H1 (cell line): Measurements from ENCODE around the gene SECTM1. TPM values are rescaled to one million over a fixed set of nuclear protein-coding genes. Genes with fewer than 3 reads are reported as not detected.

Source experiments
- CTCF ChIA-PET: fragments of 300-600 bp; sonication (Branson Sonifier 250); formaldehyde crosslinking; loops from one replicate; lab custom pipeline; 2021; ENCODE audit not compliant: partially characterized antibody; lab: Charles Lee
- POLR2A ChIA-PET: fragments of 300-600 bp; sonication (Branson Sonifier 250); formaldehyde crosslinking; loops from one replicate; lab custom pipeline; 2021; ENCODE audit warnings: inconsistent platforms; ENCODE audit not compliant: partially characterized antibody; lab: Charles Lee
- DNase-seq, 2 experiments: peaks; one replicate each; pipeline versions ENCODE4 v3.0.0 to v3.0.0-alpha.2; 2010 to 2022; ENCODE audit warnings: low spot score in 2 of 2, low read depth in 1 of 2, mixed read lengths in 1 of 2
- FAIRE-seq: peaks from 2 replicates; lab custom pipeline; 2011; peaks lifted over from hg19 to GRCh38; lab: Jason Lieb, UNC
- H2AFZ ChIP-seq: 2 replicates; pipeline ENCODE4 v1.8.1; 2012; ENCODE audit warnings: low read length, inconsistent platforms
- H2AK5ac ChIP-seq: 2 replicates; pipeline ENCODE4 v1.6.1; 2013; ENCODE audit warnings: low read depth, low read length
- H2BK120ac ChIP-seq: replicated peaks from 2 replicates; pipeline ENCODE3; 2013; ENCODE audit warnings: low read depth, low read length, inconsistent platforms
- H2BK12ac ChIP-seq: 2 replicates; pipeline ENCODE4 v1.6.1; 2013; ENCODE audit warnings: low read depth, low read length
- H2BK15ac ChIP-seq: 2 replicates; pipeline ENCODE4 v1.6.1; 2013; ENCODE audit warnings: low read length
- H2BK20ac ChIP-seq: 2 replicates; pipeline ENCODE4 v1.6.1; 2013; ENCODE audit warnings: low read length
- H2BK5ac ChIP-seq: 2 replicates; pipeline ENCODE4 v1.6.1; 2013; ENCODE audit warnings: low read depth, low read length
- H3K14ac ChIP-seq: 2 replicates; pipeline ENCODE4 v1.6.1; 2013; ENCODE audit warnings: inconsistent platforms; ENCODE audit not compliant: insufficient read length
- H3K18ac ChIP-seq: 2 replicates; pipeline ENCODE4 v1.6.1; 2013; ENCODE audit warnings: low read length; ENCODE audit errors: extremely low read depth
- H3K23ac ChIP-seq: 2 replicates; pipeline ENCODE4 v1.6.1; 2013; ENCODE audit warnings: inconsistent platforms; ENCODE audit not compliant: insufficient read length
- H3K23me2 ChIP-seq: 2 replicates; pipeline ENCODE4 v1.6.1; 2013; ENCODE audit warnings: low read depth, low read length
- H3K27ac ChIP-seq: 2 replicates; pipeline ENCODE4 v1.6.1; 2011; ENCODE audit warnings: low read depth, low read length, inconsistent platforms
- H3K27me3 ChIP-seq, 4 experiments: replicated peaks in 1 of 4; 1 replicate in 1 of 4; 2 replicates in 3 of 4; pipeline versions ENCODE4 v1.6.1 to v1.8.1; 2011 to 2013; ENCODE audit warnings: low read length in 3 of 4, mild to moderate bottlenecking in 3 of 4, inconsistent platforms in 2 of 4, mixed read lengths in 2 of 4, moderate library complexity in 1 of 4; ENCODE audit not compliant: control insufficient read depth in 3 of 4, insufficient read depth in 3 of 4; ENCODE audit errors: extremely low read depth in 1 of 4
- H3K36me3 ChIP-seq, 4 experiments: 2 replicates each; pipeline versions ENCODE4 v1.6.1 to v1.8.1; 2011 to 2013; ENCODE audit warnings: mild to moderate bottlenecking in 4 of 4, low read length in 3 of 4, moderate library complexity in 2 of 4, control low read depth in 1 of 4, inconsistent platforms in 1 of 4; ENCODE audit not compliant: insufficient read depth in 4 of 4, control insufficient read depth in 2 of 4
- H3K4ac ChIP-seq: replicated peaks from 2 replicates; pipeline ENCODE3; 2013; ENCODE audit warnings: low read length, low read depth, mixed read lengths, inconsistent platforms; ENCODE audit not compliant: insufficient read length
- H3K4me1 ChIP-seq, 4 experiments: replicated peaks in 1 of 4; 1 replicate in 1 of 4; 2 replicates in 3 of 4; pipeline versions ENCODE4 v1.6.1 to v1.8.1; 2011 to 2013; ENCODE audit warnings: low read length in 3 of 4, inconsistent platforms in 2 of 4, mixed read lengths in 1 of 4; ENCODE audit not compliant: insufficient read depth in 4 of 4, control insufficient read depth in 3 of 4
- H3K4me2 ChIP-seq, 2 experiments: 2 replicates each; pipeline versions ENCODE4 v1.6.1 to v1.8.1; 2011 to 2013; ENCODE audit warnings: low read depth in 2 of 2, low read length in 2 of 2, control low read depth in 1 of 2, inconsistent platforms in 1 of 2, mild to moderate bottlenecking in 1 of 2; ENCODE audit not compliant: insufficient read depth in 1 of 2
- H3K4me3 ChIP-seq, 4 experiments: fragments of 200-600, 300-600 bp in 1 of 4; sonication (generic), shearing (Covaris generic), sonication (Bioruptor Twin) in 1 of 4; 2 replicates each; pipeline versions ENCODE4 v1.5.1 to v1.8.1; 2011 to 2016; ENCODE audit warnings: low read length in 4 of 4, low read depth in 3 of 4, control low read depth in 2 of 4, inconsistent platforms in 2 of 4, mild to moderate bottlenecking in 2 of 4, mixed read lengths in 1 of 4, moderate library complexity in 1 of 4; ENCODE audit not compliant: insufficient read depth in 2 of 4; ENCODE audit errors: extremely low read depth in 1 of 4
- H3K56ac ChIP-seq: replicated peaks from 2 replicates; pipeline ENCODE3; 2013; ENCODE audit warnings: low read depth, mild to moderate bottlenecking, mixed read lengths, low read length, inconsistent platforms; ENCODE audit not compliant: insufficient read length
- H3K79me1 ChIP-seq: 2 replicates; pipeline ENCODE4 v1.6.1; 2013; ENCODE audit warnings: low read depth, low read length, control low read depth
- H3K79me2 ChIP-seq, 2 experiments: 2 replicates each; pipeline versions ENCODE4 v1.6.1 to v1.8.1; 2012 to 2013; ENCODE audit warnings: low read length in 2 of 2, mild to moderate bottlenecking in 2 of 2, inconsistent platforms in 1 of 2; ENCODE audit not compliant: insufficient read depth in 2 of 2, control insufficient read depth in 1 of 2
- H3K9ac ChIP-seq, 4 experiments: replicated peaks in 1 of 4; 1 replicate in 1 of 4; 2 replicates in 3 of 4; pipeline versions ENCODE4 v1.6.1 to v1.8.1; 2011 to 2013; ENCODE audit warnings: low read depth in 3 of 4, low read length in 3 of 4, control low read depth in 2 of 4, mild to moderate bottlenecking in 2 of 4, moderate library complexity in 2 of 4, inconsistent platforms in 1 of 4; ENCODE audit errors: extremely low read depth in 1 of 4
- H3K9me3 ChIP-seq, 2 experiments: 2 replicates each; pipeline versions ENCODE4 v1.6.1 to v1.8.1; 2012 to 2013; ENCODE audit warnings: mild to moderate bottlenecking in 2 of 2, moderate library complexity in 2 of 2, control low read depth in 1 of 2, inconsistent platforms in 1 of 2, low read depth in 1 of 2, low read length in 1 of 2, mixed read lengths in 1 of 2; ENCODE audit not compliant: insufficient read depth in 2 of 2
- H4K20me1 ChIP-seq, 2 experiments: replicated peaks in 1 of 2; 2 replicates each; pipeline versions ENCODE3 to v1.8.1; 2011 to 2013; ENCODE audit warnings: inconsistent platforms in 2 of 2, low read length in 2 of 2, mild to moderate bottlenecking in 1 of 2; ENCODE audit not compliant: insufficient read depth in 2 of 2, control insufficient read depth in 1 of 2
- H4K5ac ChIP-seq: 2 replicates; pipeline ENCODE4 v1.6.1; 2013; ENCODE audit warnings: low read length, low read depth, mixed read lengths, inconsistent platforms; ENCODE audit not compliant: insufficient read length
- H4K8ac ChIP-seq: 2 replicates; pipeline ENCODE4 v1.8.0; 2013; ENCODE audit warnings: mild to moderate bottlenecking, moderate library complexity, low read length, inconsistent platforms; ENCODE audit not compliant: insufficient read depth; ENCODE audit errors: extremely low read depth
- H4K91ac ChIP-seq: replicated peaks from 2 replicates; pipeline ENCODE3; 2013; ENCODE audit warnings: low read length, mixed read lengths, inconsistent platforms; ENCODE audit not compliant: insufficient read length
- GABPA ChIP-seq: IDR thresholded peaks from 2 replicates; pipeline ENCODE4 v1.6.1; 2011; ENCODE audit warnings: mild to moderate bottlenecking, low read length, moderate library complexity, borderline replicate concordance; ENCODE audit not compliant: insufficient read depth
- GTF2F1 ChIP-seq: IDR thresholded peaks from 2 replicates; pipeline ENCODE4 v1.6.1; 2012; ENCODE audit warnings: low read depth, low read length, improper control_type of control experiment, borderline replicate concordance
- POU5F1 ChIP-seq: IDR thresholded peaks from 2 replicates; pipeline ENCODE4 v1.6.1; 2011; ENCODE audit warnings: low read depth, mild to moderate bottlenecking, low read length, moderate library complexity
- SRF ChIP-seq: IDR thresholded peaks from 2 replicates; pipeline ENCODE4 v1.6.1; 2011; ENCODE audit warnings: mild to moderate bottlenecking, low read depth, low read length, moderate library complexity
- WGBS, 2 experiments: shearing (Covaris generic) in 1 of 2; methylation state at CpG; one replicate each; pipeline versions ENCODE4 v1.1.6 to v1.1.7; 2013 to 2015; ENCODE audit warnings: low lambda C conversion rate in 2 of 2, mixed read lengths in 2 of 2, inconsistent platforms in 1 of 2, low coverage in 1 of 2, missing lambda C conversion rate in 1 of 2; ENCODE audit not compliant: insufficient replicate concordance in 2 of 2, insufficient coverage in 1 of 2, insufficient read length in 1 of 2; ENCODE audit errors: extremely low coverage in 1 of 2, missing lambda C conversion rate in 1 of 2; 5-methylcytosine and 5-hydroxymethylcytosine counted together
- polyA plus RNA-seq, 7 experiments: library from polyadenylated mRNA; depleted of rRNA in 3 of 7; stranded (reverse) in 5 of 7; unstranded in 2 of 7; fragments of >200 nt in 5 of 7; fragments of 200-250 nt in 2 of 7; gene quantifications; 1 replicate in 5 of 7; 2 replicates in 1 of 7; 4 replicates in 1 of 7; pipeline versions ENCODE4 v1.2.1 to v1.2.3, GENCODE V29; 2011 to 2013; ENCODE audit warnings: missing spikeins in 2 of 7, mixed read lengths in 2 of 7
- total RNA-seq: library from RNA; stranded (reverse); fragmentation: NEBNext Ultra II Directional; extraction: Animal tissue kit (Norgen Biotek cat#: 25700); gene quantifications from 2 replicates; pipeline ENCODE4 v1.2.1, GENCODE V29; 2021

The SECTM1 gene
- total and polyA plus RNA-seq, 2 of the 8 experiments (the other 6 are each of a cell fraction or from before 2014, with no cell fraction given) = 0.20 to 0.65 TPM

GRCh38 chr17:82339634-82340580 lies 6.3 kb upstream of the SECTM1 start:
- no peak overlapping the region for H2AK5ac ChIP-seq
- H3K27ac ChIP-seq = no peak overlapping the region
- WGBS, 2 experiments = 93% methylated on average over 7 of the region's 10 CpGs; no CpG with 5 or more reads in 1 of the 2 experiments
- H3K23me2 ChIP-seq = no peaks in the 10 kb centered on the region
- peaks cover 0 to 12% (median 4%) of the 10 kb centered on the region in 4 experiments; a peak in 6 of 7 replicates for H3K4me1 ChIP-seq
- H3K36me3 ChIP-seq = no peaks in the 10 kb centered on the region
- H3K9me3 ChIP-seq = peaks cover 0 to 2% of the 10 kb centered on the region in 2 experiments; a peak in 1 of 4 replicates
- no peak overlapping the region for H3K23ac ChIP-seq
- ChIA-PET POLR2A (no interaction called here), CTCF (interaction anchor here (1.0 to 1.9 kb wide), 4 partner anchors 10 to 109 kb away, joined by 3 to 5 read pairs (median 4); no protein-coding TSS in a partner anchor)
- no peak overlapping the region for H3K9ac ChIP-seq
- DNase-seq (no peak), FAIRE-seq (no peak)
- H3K79me2 ChIP-seq = no peaks in the 10 kb centered on the region
- H2BK5ac ChIP-seq = no peak overlapping the region
- peak overlapping the region; percentile 24; the same call in 1 of the 2 replicates for H3K18ac ChIP-seq
- no peak overlapping the region for H3K14ac ChIP-seq
- no peak overlapping the region for H2BK12ac ChIP-seq
- H2BK20ac ChIP-seq = no peak overlapping the region; the same call in 1 of the 2 replicates
- no peak overlapping the region for H4K5ac ChIP-seq
- H4K20me1 ChIP-seq = no peaks in the 10 kb centered on the region
- no peak for TF ChIP-seq GABPA
- TF ChIP-seq GTF2F1 = no peak
- TF ChIP-seq POU5F1 = no peak
- no peak for TF ChIP-seq SRF
- H3K27me3 ChIP-seq = peaks cover under 1 to 21% (median 15%) of the 10 kb centered on the region in 4 experiments
- peak overlapping the region; percentile 33 for H2BK120ac ChIP-seq
- peak overlapping the region in 1 of 2 experiments; percentile 20; a peak in 1 of 4 replicates for H3K4me2 ChIP-seq
- H4K91ac ChIP-seq = no peak overlapping the region
- H3K56ac ChIP-seq = no peak overlapping the region
- H2BK15ac ChIP-seq = 0 out of 2 replicates have a peak overlapping the region, but pooled peaks have one; percentile 40
- H3K4me3 ChIP-seq = no peak overlapping the region
- no peak overlapping the region for H3K4ac ChIP-seq
- no peaks in the 10 kb centered on the region for H3K79me1 ChIP-seq
- H4K8ac ChIP-seq = peak overlapping the region; percentile 86
- no peak overlapping the region for H2AFZ ChIP-seq
